ENCODE measurements around the gene RAB11FIP3. TPM values are rescaled to one million over a fixed set of nuclear protein-coding genes. Genes with fewer than 3 reads are reported as not detected.

RAB11FIP3 gene
- total and polyA plus RNA-seq, 9 of the 15 experiments (the other 6 are each of a cell fraction or from before 2014, with no cell fraction given) = 0.46 to 13.1 (median 4.3) TPM

- no peak for TF ChIP-seq TSHZ1 (CRISPR knock-in tag; IDR thresholded peaks at IDR 0.05)
Observed at GRCh38 chr16:425740-426114, 278 bp downstream of the RAB11FIP3 start (continued).

GRCh38 chr16:426115-426905 is 861 bp downstream of the RAB11FIP3 start:
- 4% methylated on average over 58 of the region's 97 CpGs for WGBS (ENCODE audit: insufficient coverage, low coverage, missing lambda C conversion rate)
- DNase-seq (ENCODE audit: extremely low read depth in 1 of 4, low spot score in 3 of 4) (peak in 3 of 4 experiments; percentile 24 to 65 (median 37)), FAIRE-seq (no peak), ATAC-seq (peak; percentile 10; the same call in 1 of the 3 replicates)
- Histone ChIP-seq H3K9me1 (ENCODE audit: control insufficient read depth, insufficient read depth, low read length) (no peaks in the 10 kb centered on the region), H3K4me1 (replicated peaks in 1 of 2; ENCODE audit: control insufficient read depth in 2 of 2, insufficient read depth in 2 of 2, low read length in 2 of 2) (peaks cover 12 to 40% of the 10 kb centered on the region in 2 experiments; a peak in 3 of 5 replicates), H3K36me3 (ENCODE audit: control insufficient read depth, insufficient read depth, low read length) (no peaks in the 10 kb centered on the region; the same call in 2 of the 3 replicates), H3K4me2 (ENCODE audit: insufficient read depth, low read length) (peak overlapping the region; percentile 69), H3K9ac (ENCODE audit: insufficient read depth in 1 of 2, low read depth in 2 of 2, low read length in 2 of 2) (peak overlapping the region in 1 of 2 experiments; percentile 98; a peak in 3 of 4 replicates), H3K9me3 (replicated peaks; ENCODE audit: control insufficient read depth, insufficient read depth, low read depth, low read length) (no peaks in the 10 kb centered on the region), H4K20me1 (replicated peaks; ENCODE audit: control insufficient read depth, insufficient read depth, low read length) (no peaks in the 10 kb centered on the region), H3K27ac (ENCODE audit: extremely low read depth, low read depth, low read length) (no peak overlapping the region), H3K79me2 (ENCODE audit: control insufficient read depth, insufficient read depth, low read length) (peaks cover 8% of the 10 kb centered on the region; the same call in 2 of the 3 replicates), H3K4me3 (peak overlapping the region; percentile 49), H2AFZ (ENCODE audit: low read depth, low read length) (peak overlapping the region; percentile 53; the same call in 1 of the 2 replicates), H3K27me3 (ENCODE audit: control insufficient read depth in 2 of 2, insufficient read depth in 2 of 2, low read length in 2 of 2) (no peaks in the 10 kb centered on the region)
- ChIA-PET POLR2A (interaction anchor here (0.6 to 3.1 kb wide), 5 partner anchors 12 to 906 kb away, joined by 3 to 13 read pairs (median 3); no protein-coding TSS in a partner anchor), CTCF (ENCODE audit: low intra/inter-chr PET ratio) (no interaction called here)
- no TSS peak for BruUV-seq (replicated peaks)
- intact Hi-C loops (cut with micrococcal nuclease) (loop anchor here (10.0 kb wide), 1 partner anchor 58 kb away; no protein-coding TSS in a partner anchor), in situ Hi-C loops (cut with MboI) (no loop called here)
- no peak for TF ChIP-seq NCOA1 (IDR thresholded peaks at IDR 0.05; ENCODE audit: low read depth)
- peak; percentile 68; the same call in 1 of the 2 replicates for TF ChIP-seq L3MBTL2 (IDR thresholded peaks at IDR 0.05)
- TF ChIP-seq SAP30 (IDR thresholded peaks at IDR 0.05; ENCODE audit: borderline replicate concordance, insufficient read depth, low read depth, low read length, poor library complexity, severe bottlenecking) = peak; percentile 21
- TF ChIP-seq BRCA1 (IDR thresholded peaks at IDR 0.05) = no peak
- 0 out of 2 replicates have a peak, but pooled peaks have one; percentile 51 for TF ChIP-seq BRCA1 (CRISPR knock-in tag; IDR thresholded peaks at IDR 0.05)
- TF ChIP-seq ZNF644 (tag; IDR thresholded peaks at IDR 0.05; ENCODE audit: low read depth) = no peak
- 0 out of 2 replicates have a peak, but pooled peaks have one; percentile 12 for TF ChIP-seq ZBTB7A (IDR thresholded peaks at IDR 0.05; ENCODE audit: borderline replicate concordance, control insufficient read depth, low read depth, low read length)
- TF ChIP-seq E2F6 (IDR thresholded peaks at IDR 0.05; ENCODE audit: borderline replicate concordance in 1 of 2, extremely low read depth in 1 of 2, insufficient read depth in 1 of 2, insufficient read length in 1 of 2, low read depth in 1 of 2, low read length in 1 of 2, poor library complexity in 1 of 2, severe bottlenecking in 1 of 2) = peak; percentile 32 to 68
- 0 out of 2 replicates have a peak, but pooled peaks have one; percentile 29 for TF ChIP-seq MTA3 (IDR thresholded peaks at IDR 0.05; ENCODE audit: borderline replicate concordance)
- TF ChIP-seq ZNF507 (tag; conservative IDR thresholded peaks at IDR 0.05) = no peak
- peak; percentile 40 for TF ChIP-seq KDM5B (IDR thresholded peaks at IDR 0.05; ENCODE audit: insufficient replicate concordance, low read depth, low read length)
- 0 out of 2 replicates have a peak, but pooled peaks have one; percentile 20 for TF ChIP-seq RBFOX2 (IDR thresholded peaks at IDR 0.05; ENCODE audit: low read depth, low read length)
- peak; percentile 28 for TF ChIP-seq KDM2B (CRISPR knock-in tag; IDR thresholded peaks at IDR 0.05)

All from K562 (cell line).